ENCODE results near the gene MTERF4. TPM values are rescaled to one million over a fixed set of nuclear protein-coding genes. Genes with fewer than 3 reads are reported as not detected.

The MTERF4 gene
- total RNA-seq, 1 donor, result 30.0 TPM

- Histone ChIP-seq H3K27me3 (ENCODE audit: insufficient read depth, low read length) (no peaks in the 10 kb centered on the region), H3K4me3 (ENCODE audit: insufficient read depth, low read length) (no peak overlapping the region), H3K4me2 (ENCODE audit: insufficient read depth, low read length) (no peak overlapping the region), H2AFZ (ENCODE audit: low read length) (no peak overlapping the region), H3K9me3 (ENCODE audit: low read depth, low read length) (no peaks in the 10 kb centered on the region), H3K27ac (ENCODE audit: low read depth, low read length) (no peak overlapping the region), H3K4me1 (ENCODE audit: insufficient read depth, low read length) (no peaks in the 10 kb centered on the region), H3K79me2 (ENCODE audit: insufficient read depth, low read length) (no peaks in the 10 kb centered on the region), H4K20me1 (ENCODE audit: insufficient read depth, low read length) (peaks cover 14% of the 10 kb centered on the region), H3K36me3 (ENCODE audit: insufficient read depth, low read length) (peaks cover 6% of the 10 kb centered on the region)
- peak; percentile 82 for DNase-seq (ENCODE audit: insufficient read length, low spot score, missing footprints)
- TF ChIP-seq CTCF (IDR thresholded peaks at IDR 0.05; ENCODE audit: extremely low read depth, low read depth, low read length), result no peak
Measured at GRCh38 chr2:241064802-241065354, 37.2 kb downstream of the MTERF4 start.

GRCh38 chr2:241064008-241064801 lies 37.9 kb downstream of the MTERF4 start:
- H3K4me1 ChIP-seq (ENCODE audit: insufficient read depth, low read length), result no peaks in the 10 kb centered on the region
- no peak for TF ChIP-seq CTCF (IDR thresholded peaks at IDR 0.05; ENCODE audit: extremely low read depth, low read depth, low read length)
- no peak overlapping the region for H3K4me3 ChIP-seq (ENCODE audit: insufficient read depth, low read length)
- no peaks in the 10 kb centered on the region for H3K27me3 ChIP-seq (ENCODE audit: insufficient read depth, low read length)
- H3K9me3 ChIP-seq (ENCODE audit: low read depth, low read length), result no peaks in the 10 kb centered on the region
- H3K27ac ChIP-seq (ENCODE audit: low read depth, low read length), result no peak overlapping the region
- H3K36me3 ChIP-seq (ENCODE audit: insufficient read depth, low read length), result peaks cover 5% of the 10 kb centered on the region
- H2AFZ ChIP-seq (ENCODE audit: low read length), result no peak overlapping the region
- DNase-seq (ENCODE audit: insufficient read length, low spot score, missing footprints), result peak; percentile 85
- H3K79me2 ChIP-seq (ENCODE audit: insufficient read depth, low read length), result no peaks in the 10 kb centered on the region
- H4K20me1 ChIP-seq (ENCODE audit: insufficient read depth, low read length), result peaks cover 14% of the 10 kb centered on the region
- no peak overlapping the region for H3K4me2 ChIP-seq (ENCODE audit: insufficient read depth, low read length)

- no peaks in the 10 kb centered on the region for H3K9me3 ChIP-seq (ENCODE audit: low read depth, low read length)
- no peaks in the 10 kb centered on the region for H3K79me2 ChIP-seq (ENCODE audit: insufficient read depth, low read length)
- H3K36me3 ChIP-seq (ENCODE audit: insufficient read depth, low read length), result no peaks in the 10 kb centered on the region
- no peaks in the 10 kb centered on the region for H3K27me3 ChIP-seq (ENCODE audit: insufficient read depth, low read length)
- no peak overlapping the region for H3K4me3 ChIP-seq (ENCODE audit: insufficient read depth, low read length)
- no peak for TF ChIP-seq CTCF (IDR thresholded peaks at IDR 0.05; ENCODE audit: extremely low read depth, low read depth, low read length)
- H4K20me1 ChIP-seq (ENCODE audit: insufficient read depth, low read length), result peaks cover 14% of the 10 kb centered on the region
- H3K4me1 ChIP-seq (ENCODE audit: insufficient read depth, low read length), result no peaks in the 10 kb centered on the region
- H3K27ac ChIP-seq (ENCODE audit: low read depth, low read length), result no peak overlapping the region
- no peak overlapping the region for H3K4me2 ChIP-seq (ENCODE audit: insufficient read depth, low read length)
- DNase-seq (ENCODE audit: insufficient read length, low spot score, missing footprints), result peak; percentile 66
- no peak overlapping the region for H2AFZ ChIP-seq (ENCODE audit: low read length)
Measured at GRCh38 chr2:241063587-241063986, 38.5 kb downstream of the MTERF4 start.

- Histone ChIP-seq H3K9me3 (ENCODE audit: low read depth, low read length) (no peaks in the 10 kb centered on the region), H3K4me1 (ENCODE audit: insufficient read depth, low read length) (no peaks in the 10 kb centered on the region), H3K36me3 (ENCODE audit: insufficient read depth, low read length) (no peaks in the 10 kb centered on the region), H3K27ac (ENCODE audit: low read depth, low read length) (no peak overlapping the region), H4K20me1 (ENCODE audit: insufficient read depth, low read length) (peaks cover 14% of the 10 kb centered on the region), H3K27me3 (ENCODE audit: insufficient read depth, low read length) (no peaks in the 10 kb centered on the region), H2AFZ (ENCODE audit: low read length) (no peak overlapping the region), H3K4me3 (ENCODE audit: insufficient read depth, low read length) (no peak overlapping the region), H3K79me2 (ENCODE audit: insufficient read depth, low read length) (no peaks in the 10 kb centered on the region), H3K4me2 (ENCODE audit: insufficient read depth, low read length) (no peak overlapping the region)
- peak; percentile 83 for DNase-seq (ENCODE audit: insufficient read length, low spot score, missing footprints)
- TF ChIP-seq CTCF (IDR thresholded peaks at IDR 0.05; ENCODE audit: extremely low read depth, low read depth, low read length), result no peak
Measured at GRCh38 chr2:241063093-241063551, 39.0 kb downstream of the MTERF4 start.
